Lower leg skin (tissue), 4 donors: ENCODE measurements around the gene ARRDC1. TPM values are rescaled to one million over a fixed set of nuclear protein-coding genes. Genes with fewer than 3 reads are reported as not detected.

Experiments
- DNase-seq, 2 donors: peaks; one replicate each; pipeline ENCODE4 v3.0.0-alpha.2; 2019; ENCODE audit warnings: low spot score in 2 of 2
- H3K4me3 ChIP-seq: fragments of 200-600 bp; sonication (generic); 2 replicates; pipeline ENCODE4 v1.5.1; 2017; ENCODE audit warnings: mild to moderate bottlenecking, low read depth; ENCODE audit not compliant: poor library complexity, severe bottlenecking
- CTCF ChIP-seq, 3 donors: fragments of 450-650 bp; IDR thresholded peaks; one replicate each; pipeline ENCODE4 v1.5.1; 2016; ENCODE audit warnings: antibody characterized with exemption in 3 of 3, mild to moderate bottlenecking in 3 of 3, moderate library complexity in 2 of 3
- POLR2A ChIP-seq, 2 donors: fragments of 450-650 bp; IDR thresholded peaks; one replicate each; pipeline ENCODE4 v1.6.1; 2016 to 2017; ENCODE audit warnings: antibody characterized with exemption in 2 of 2, mild to moderate bottlenecking in 1 of 2, moderate library complexity in 1 of 2
- WGBS, 2 donors: methylation state at CpG; one replicate each; pipeline ENCODE4 v1.1.5; 2018; 5-methylcytosine and 5-hydroxymethylcytosine counted together
- intact Hi-C: fragments of 100-400 bp; cut with DNase I; formaldehyde crosslinking; loops from one replicate; pipeline ENCODE4 v1.15.0; 2023; ENCODE audit warnings: low total_unique reads
- total RNA-seq, 4 donors: library from RNA; depleted of rRNA; stranded (reverse); fragments of >200 nt; gene quantifications; one replicate each; pipeline ENCODE4 v1.1.0, GENCODE V29; 2016

ARRDC1 gene
- total RNA-seq, 4 donors from 2014 or later, result 69.4 to 161 (median 91.9) TPM

- H3K4me3 ChIP-seq, result no peak overlapping the region
These were observed 59.2 kb downstream of the ARRDC1 start for GRCh38 chr9:137664676-137665075.

More at GRCh38 chr9:137664676-137665075, 59.2 kb downstream of the ARRDC1 start:
- no peak for DNase-seq
- WGBS, 2 donors, result 84 to 89% methylated on average over 7 of the region's 7 CpGs
- intact Hi-C loops, result no loop called here
- no peak for TF ChIP-seq POLR2A (IDR thresholded peaks at IDR 0.05)
- TF ChIP-seq CTCF (IDR thresholded peaks at IDR 0.05), result no peak

Other genes with a start within 250 kb of the ARRDC1 start
- 10 to 100 TPM; 13.8 to 25.7 (median 17.7) TPM for gene EXD3, start 182.5 kb upstream of the ARRDC1 start, total RNA-seq
- gene NOXA1, start 182.3 kb upstream of the ARRDC1 start, total RNA-seq, result 1 to 10 TPM; 3.1 to 5.6 (median 4.4) TPM
- gene ENTPD8, start 164.3 kb upstream of the ARRDC1 start, total RNA-seq, result not detected
- 10 to 100 TPM; 18.6 to 41.8 (median 24.3) TPM for gene NSMF, start 146.4 kb upstream of the ARRDC1 start, total RNA-seq
- 10 to 100 TPM; 24.1 to 44.3 (median 28.2) TPM for gene PNPLA7, start 55.3 kb upstream of the ARRDC1 start, total RNA-seq
- 10 to 100 TPM; 54.6 to 61.8 (median 58.5) TPM for gene MRPL41, start 53.8 kb upstream of the ARRDC1 start, total RNA-seq
- gene DPH7, start 26.8 kb upstream of the ARRDC1 start, total RNA-seq, result 10 to 100 TPM; 27.5 to 46.0 (median 34.7) TPM
- gene ZMYND19, start 15.2 kb upstream of the ARRDC1 start, total RNA-seq, result 10 to 100 TPM; 26.1 to 40.5 (median 38.1) TPM
- 100 to 1,000 TPM in 1 of 4 donors, 10 to 100 TPM in 3; 64.2 to 128 (median 73.2) TPM for gene EHMT1, start 13.3 kb downstream of the ARRDC1 start, total RNA-seq